Measurements from ENCODE around the gene RPL10. TPM values are rescaled to one million over a fixed set of nuclear protein-coding genes. Genes with fewer than 3 reads are reported as not detected.
A peak's percentile ranks its signal among the peaks of the same experiment; 100 is the strongest.

The RPL10 gene
- total RNA-seq, 2 donors from 2014 or later, result 2,142 to 2,551 TPM

DNA sequence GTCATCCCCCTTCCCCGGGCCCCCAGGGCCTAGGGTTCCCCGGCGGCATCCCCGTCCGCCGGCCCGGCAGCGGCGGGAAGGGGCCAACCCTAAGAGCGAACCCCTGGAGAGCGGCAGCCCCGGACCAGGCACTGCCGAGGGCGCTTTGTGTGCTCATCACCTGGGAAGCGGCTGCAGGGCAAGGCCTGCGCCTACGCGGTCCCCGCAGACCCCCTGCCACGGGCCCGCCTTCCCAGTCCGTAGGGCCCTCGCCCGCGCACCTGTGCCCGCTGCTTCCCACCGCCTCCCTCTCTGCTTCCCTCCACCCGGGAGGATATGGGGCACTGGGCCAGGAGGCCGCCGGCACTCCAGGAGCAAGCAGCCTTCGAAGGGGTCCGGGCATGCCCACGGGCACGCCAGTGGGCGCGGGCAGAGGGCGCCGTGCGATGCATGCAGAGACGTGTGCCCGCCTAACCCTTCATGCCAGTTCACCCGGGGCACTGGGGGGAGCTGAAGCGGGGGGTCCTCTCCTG, 26.3 kb upstream of the RPL10 start:
- Mint-ChIP-seq H3K4me1 (no peaks in the 10 kb centered on the region), H3K27ac (no peak overlapping the region), H3K27me3 (ENCODE audit: insufficient read depth) (peaks cover 13% of the 10 kb centered on the region), H3K4me3 (peak overlapping the region; percentile 92), H3K36me3 (ENCODE audit: low read depth) (peaks cover 12% of the 10 kb centered on the region), H3K9me3 (peaks cover 51% of the 10 kb centered on the region)
- TF ChIP-seq, protein P1, sequence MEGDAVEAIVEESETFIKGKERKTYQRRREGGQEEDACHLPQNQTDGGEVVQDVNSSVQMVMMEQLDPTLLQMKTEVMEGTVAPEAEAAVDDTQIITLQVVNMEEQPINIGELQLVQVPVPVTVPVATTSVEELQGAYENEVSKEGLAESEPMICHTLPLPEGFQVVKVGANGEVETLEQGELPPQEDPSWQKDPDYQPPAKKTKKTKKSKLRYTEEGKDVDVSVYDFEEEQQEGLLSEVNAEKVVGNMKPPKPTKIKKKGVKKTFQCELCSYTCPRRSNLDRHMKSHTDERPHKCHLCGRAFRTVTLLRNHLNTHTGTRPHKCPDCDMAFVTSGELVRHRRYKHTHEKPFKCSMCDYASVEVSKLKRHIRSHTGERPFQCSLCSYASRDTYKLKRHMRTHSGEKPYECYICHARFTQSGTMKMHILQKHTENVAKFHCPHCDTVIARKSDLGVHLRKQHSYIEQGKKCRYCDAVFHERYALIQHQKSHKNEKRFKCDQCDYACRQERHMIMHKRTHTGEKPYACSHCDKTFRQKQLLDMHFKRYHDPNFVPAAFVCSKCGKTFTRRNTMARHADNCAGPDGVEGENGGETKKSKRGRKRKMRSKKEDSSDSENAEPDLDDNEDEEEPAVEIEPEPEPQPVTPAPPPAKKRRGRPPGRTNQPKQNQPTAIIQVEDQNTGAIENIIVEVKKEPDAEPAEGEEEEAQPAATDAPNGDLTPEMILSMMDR (conservative IDR thresholded peaks at IDR 0.05), result no peak
- DNase-seq, result no peak
- no peak overlapping the region for H3K27ac ChIP-seq (ENCODE audit: low read depth, low read length)
- peaks cover 28% of the 10 kb centered on the region for H3K36me3 ChIP-seq (ENCODE audit: control insufficient read depth, insufficient read depth, low read length)
- WGBS, 2 experiments (ENCODE audit: insufficient coverage in 1 of 2, insufficient read length in 1 of 2), result 10 to 20% methylated on average over 1 to 42 of the region's 43 CpGs
- no peaks in the 10 kb centered on the region for H3K9me3 ChIP-seq (ENCODE audit: control insufficient read depth, low read length)
- H3K4me1 ChIP-seq (ENCODE audit: control insufficient read depth, insufficient read depth, low read length), result no peaks in the 10 kb centered on the region
- no peaks in the 10 kb centered on the region for H3K27me3 ChIP-seq (ENCODE audit: control insufficient read depth, insufficient read depth, low read length, poor library complexity, severe bottlenecking)
- peak overlapping the region; percentile 71 for H3K4me3 ChIP-seq (ENCODE audit: low read length)
- H3K9ac ChIP-seq (ENCODE audit: extremely low read depth, low read length, poor library complexity, severe bottlenecking), result no peak overlapping the region

DNA sequence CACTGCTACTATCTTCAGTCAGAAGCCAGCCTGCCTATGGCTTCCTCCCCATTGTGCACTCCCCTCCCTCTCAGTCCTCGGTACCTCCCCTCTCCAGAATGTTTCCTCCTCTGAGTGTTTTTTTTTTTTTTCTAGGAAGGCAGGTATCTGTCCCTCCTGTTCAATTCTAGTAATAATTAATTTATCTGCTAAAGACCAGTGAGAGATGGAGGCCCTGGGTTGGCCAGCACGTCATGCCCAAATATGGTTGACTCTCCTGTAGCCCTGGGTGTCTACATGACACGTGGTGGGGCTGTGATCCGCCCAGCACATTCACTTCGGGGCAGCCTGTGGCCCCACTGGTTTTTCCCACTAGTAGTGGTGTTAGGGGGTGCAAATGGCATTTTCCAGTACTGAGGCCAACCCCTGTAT, 25.6 kb upstream of the RPL10 start:
- Histone ChIP-seq H3K27ac (ENCODE audit: low read depth, low read length) (no peak overlapping the region), H3K4me1 (ENCODE audit: control insufficient read depth, insufficient read depth, low read length) (no peaks in the 10 kb centered on the region), H3K27me3 (ENCODE audit: control insufficient read depth, insufficient read depth, low read length, poor library complexity, severe bottlenecking) (no peaks in the 10 kb centered on the region), H3K4me3 (ENCODE audit: low read length) (peak overlapping the region; percentile 77), H3K9ac (ENCODE audit: extremely low read depth, low read length, poor library complexity, severe bottlenecking) (no peak overlapping the region), H3K36me3 (ENCODE audit: control insufficient read depth, insufficient read depth, low read length) (peaks cover 20% of the 10 kb centered on the region), H3K9me3 (ENCODE audit: control insufficient read depth, low read length) (no peaks in the 10 kb centered on the region)
- Mint-ChIP-seq H3K27ac (peak overlapping the region; percentile 70), H3K9me3 (peaks cover 49% of the 10 kb centered on the region), H3K4me1 (no peaks in the 10 kb centered on the region), H3K36me3 (ENCODE audit: low read depth) (peaks cover 9% of the 10 kb centered on the region), H3K4me3 (peak overlapping the region; percentile 92), H3K27me3 (ENCODE audit: insufficient read depth) (peaks cover 16% of the 10 kb centered on the region)
- 56% methylated on average over 4 of the region's 5 CpGs; no CpG with 5 or more reads in 1 of the 2 experiments for WGBS, 2 experiments (ENCODE audit: insufficient coverage in 1 of 2, insufficient read length in 1 of 2)
- DNase-seq, result no peak
- TF ChIP-seq, protein P1 (conservative IDR thresholded peaks at IDR 0.05), result no peak

DNA sequence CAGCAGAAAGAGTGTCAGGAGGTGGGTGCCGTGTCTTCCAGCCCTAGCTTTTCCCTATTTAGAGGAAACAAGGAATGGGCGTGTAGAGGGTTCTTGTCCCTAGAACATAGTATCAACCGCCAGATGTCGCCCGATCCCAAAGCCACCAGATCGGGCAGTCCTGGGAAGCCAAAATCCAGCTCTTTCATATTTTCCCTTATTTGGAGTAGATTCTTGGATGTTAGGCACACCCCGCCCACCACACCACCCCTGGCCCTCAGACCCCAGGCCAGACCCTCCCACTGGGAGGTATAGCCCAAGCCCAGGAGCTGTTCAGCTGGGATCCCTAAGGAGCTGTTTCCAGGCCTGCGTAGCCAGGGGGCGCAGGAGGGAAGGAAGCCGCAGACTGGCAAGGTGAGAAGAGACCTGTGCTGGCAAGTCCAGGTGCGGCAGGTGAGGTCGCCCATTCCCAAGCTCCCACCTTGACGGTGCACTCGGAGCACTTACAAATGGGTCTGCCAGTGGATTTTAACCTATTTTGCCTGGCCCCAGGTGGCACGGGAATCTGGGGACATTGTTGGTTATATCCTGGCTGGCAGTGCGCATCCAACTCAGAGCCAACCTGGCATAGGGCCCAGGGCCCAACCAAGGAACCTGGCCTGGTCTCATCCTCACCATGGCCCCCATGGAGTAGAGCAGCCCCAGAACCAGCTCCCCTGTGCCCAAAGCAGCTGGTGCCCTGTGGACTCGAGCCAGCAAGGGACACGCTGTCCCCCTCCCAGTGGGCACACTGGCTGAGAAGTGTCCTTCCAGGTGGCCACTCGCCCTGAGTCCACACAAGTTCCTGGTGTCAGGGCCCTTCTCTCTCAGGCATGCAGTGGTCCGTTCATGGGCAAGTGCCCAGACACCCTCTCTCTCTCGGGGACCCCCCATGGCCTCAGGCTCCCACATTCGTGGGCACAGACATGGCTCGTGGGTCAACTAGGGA, 24.6 kb upstream of the RPL10 start:
- H3K36me3 Mint-ChIP-seq (ENCODE audit: low read depth), result peaks cover 6% of the 10 kb centered on the region
- no peak overlapping the region for H3K27ac Mint-ChIP-seq
- Histone ChIP-seq H3K9me3 (ENCODE audit: control insufficient read depth, low read length) (no peaks in the 10 kb centered on the region), H3K4me1 (ENCODE audit: control insufficient read depth, insufficient read depth, low read length) (no peaks in the 10 kb centered on the region), H3K36me3 (ENCODE audit: control insufficient read depth, insufficient read depth, low read length) (peaks cover 10% of the 10 kb centered on the region), H3K9ac (ENCODE audit: extremely low read depth, low read length, poor library complexity, severe bottlenecking) (peak overlapping the region; percentile 6), H3K4me3 (ENCODE audit: low read length) (peak overlapping the region; percentile 77), H3K27ac (ENCODE audit: low read depth, low read length) (no peak overlapping the region), H3K27me3 (ENCODE audit: control insufficient read depth, insufficient read depth, low read length, poor library complexity, severe bottlenecking) (no peaks in the 10 kb centered on the region)
- peak overlapping the region; percentile 45 for H3K4me3 Mint-ChIP-seq
- peak; percentile 92 for DNase-seq
- H3K9me3 Mint-ChIP-seq, result peaks cover 44% of the 10 kb centered on the region
- WGBS, 2 experiments (ENCODE audit: insufficient coverage in 1 of 2, insufficient read length in 1 of 2), result 23 to 32% methylated on average over 8 to 22 of the region's 23 CpGs
- TF ChIP-seq, protein P1 (conservative IDR thresholded peaks at IDR 0.05), result peak; percentile 84
- H3K4me1 Mint-ChIP-seq, result no peaks in the 10 kb centered on the region
- H3K27me3 Mint-ChIP-seq (ENCODE audit: insufficient read depth), result peaks cover 16% of the 10 kb centered on the region
